ENCODE measurements around the gene IL12RB1.

Gene IL12RB1

GRCh38 chr19:18128044-18128443, 41.3 kb upstream of the IL12RB1 start:
- CTCF ChIA-PET = interaction anchor here (0.7 kb wide), 1 partner anchor 17 kb away, joined by 3 read pairs; no protein-coding TSS in a partner anchor
- TF ChIP-seq CTBP1 (IDR thresholded peaks at IDR 0.05; ENCODE audit: borderline replicate concordance) (no peak), ZNF384 (IDR thresholded peaks at IDR 0.05) (no peak), L3MBTL2 (conservative IDR thresholded peaks at IDR 0.05) (no peak)
- DNase-seq (ENCODE audit: extremely low spot score) = no peak
- POLR2A ChIA-PET = interaction anchor here (1.0 to 1.7 kb wide), 2 partner anchors 23 to 269 kb away, joined by 3 to 7 read pairs; partner anchors contain the start of gene RPL18A

- DNase-seq (ENCODE audit: extremely low spot score) = no peak
Observed at GRCh38 chr19:18126097-18126496, 39.4 kb upstream of the IL12RB1 start.

GRCh38 chr19:18123819-18124218, 37.1 kb upstream of the IL12RB1 start:
- CTCF ChIA-PET = interaction anchor here (0.6 kb wide), 1 partner anchor 53 kb away, joined by 3 read pairs; no protein-coding TSS in a partner anchor
- POLR2A ChIA-PET = no interaction called here

More at GRCh38 chr19:18126097-18126496, 39.4 kb upstream of the IL12RB1 start:
- ChIA-PET CTCF (interaction anchor here (1.3 kb wide), 1 partner anchor 13 kb away, joined by 7 read pairs; no protein-coding TSS in a partner anchor), POLR2A (no interaction called here)
- TF ChIP-seq FOXM1 (IDR thresholded peaks at IDR 0.05; ENCODE audit: borderline replicate concordance) (no peak), BHLHE40 (IDR thresholded peaks at IDR 0.05; ENCODE audit: borderline replicate concordance) (no peak), L3MBTL2 (conservative IDR thresholded peaks at IDR 0.05) (no peak), FOXK2 (IDR thresholded peaks at IDR 0.05) (no peak), SUZ12 (IDR thresholded peaks at IDR 0.05) (no peak), ZNF384 (IDR thresholded peaks at IDR 0.05) (no peak), SP1 (IDR thresholded peaks at IDR 0.05) (no peak), CTBP1 (IDR thresholded peaks at IDR 0.05; ENCODE audit: borderline replicate concordance) (no peak), ARNT (IDR thresholded peaks at IDR 0.05) (no peak), FOXA1 (IDR thresholded peaks at IDR 0.05) (no peak), ELF4 (IDR thresholded peaks at IDR 0.05) (no peak), TARDBP (IDR thresholded peaks at IDR 0.05) (no peak)

GRCh38 chr19:18122860-18123795, 36.4 kb upstream of the IL12RB1 start:
- TF ChIP-seq SP1 (IDR thresholded peaks at IDR 0.05) (no peak), ARNT (IDR thresholded peaks at IDR 0.05) (no peak), NFRKB (IDR thresholded peaks at IDR 0.05) (no peak), FOXM1 (IDR thresholded peaks at IDR 0.05; ENCODE audit: borderline replicate concordance) (no peak), ELF4 (IDR thresholded peaks at IDR 0.05) (no peak), L3MBTL2 (conservative IDR thresholded peaks at IDR 0.05) (no peak), LEF1 (IDR thresholded peaks at IDR 0.05; ENCODE audit: borderline replicate concordance) (no peak), SUZ12 (IDR thresholded peaks at IDR 0.05) (no peak), BHLHE40 (IDR thresholded peaks at IDR 0.05; ENCODE audit: borderline replicate concordance) (no peak), FOXK2 (IDR thresholded peaks at IDR 0.05) (no peak), PKNOX1 (IDR thresholded peaks at IDR 0.05) (no peak), ZNF384 (IDR thresholded peaks at IDR 0.05) (no peak), FOXA1 (IDR thresholded peaks at IDR 0.05) (no peak)
- no peak for DNase-seq (ENCODE audit: extremely low spot score)
- POLR2A ChIA-PET = no interaction called here
- CTCF ChIA-PET = no interaction called here

More at GRCh38 chr19:18123819-18124218, 37.1 kb upstream of the IL12RB1 start:
- DNase-seq (ENCODE audit: extremely low spot score) = no peak
- TF ChIP-seq ARNT (IDR thresholded peaks at IDR 0.05) (no peak), TARDBP (IDR thresholded peaks at IDR 0.05) (no peak), FOXA1 (IDR thresholded peaks at IDR 0.05) (no peak), ZNF384 (IDR thresholded peaks at IDR 0.05) (no peak), FOXK2 (IDR thresholded peaks at IDR 0.05) (no peak), HDGF (IDR thresholded peaks at IDR 0.05; ENCODE audit: borderline replicate concordance) (no peak), CTBP1 (IDR thresholded peaks at IDR 0.05; ENCODE audit: borderline replicate concordance) (no peak), NFRKB (IDR thresholded peaks at IDR 0.05) (no peak), ELF4 (IDR thresholded peaks at IDR 0.05) (no peak), LEF1 (IDR thresholded peaks at IDR 0.05; ENCODE audit: borderline replicate concordance) (no peak), L3MBTL2 (conservative IDR thresholded peaks at IDR 0.05) (no peak), SP1 (IDR thresholded peaks at IDR 0.05) (no peak), FOXM1 (IDR thresholded peaks at IDR 0.05; ENCODE audit: borderline replicate concordance) (no peak), BHLHE40 (IDR thresholded peaks at IDR 0.05; ENCODE audit: borderline replicate concordance) (no peak), PKNOX1 (IDR thresholded peaks at IDR 0.05) (no peak), SUZ12 (IDR thresholded peaks at IDR 0.05) (no peak)

- TF ChIP-seq FOXK2 (IDR thresholded peaks at IDR 0.05) (no peak), HDGF (IDR thresholded peaks at IDR 0.05; ENCODE audit: borderline replicate concordance) (no peak), FOXA1 (IDR thresholded peaks at IDR 0.05) (no peak), TARDBP (IDR thresholded peaks at IDR 0.05) (no peak), ZNF384 (IDR thresholded peaks at IDR 0.05) (no peak), ARNT (IDR thresholded peaks at IDR 0.05) (no peak), NFRKB (IDR thresholded peaks at IDR 0.05) (no peak), L3MBTL2 (conservative IDR thresholded peaks at IDR 0.05) (no peak), CTBP1 (IDR thresholded peaks at IDR 0.05; ENCODE audit: borderline replicate concordance) (no peak), LEF1 (IDR thresholded peaks at IDR 0.05; ENCODE audit: borderline replicate concordance) (no peak), BHLHE40 (IDR thresholded peaks at IDR 0.05; ENCODE audit: borderline replicate concordance) (no peak)
- ChIA-PET POLR2A (interaction anchor here (0.8 kb wide), 1 partner anchor 38 kb away, joined by 3 read pairs; no protein-coding TSS in a partner anchor), CTCF (no interaction called here)
- DNase-seq (ENCODE audit: extremely low spot score) = no peak
Observed at GRCh38 chr19:18122424-18122823, 35.7 kb upstream of the IL12RB1 start.

GRCh38 chr19:18121166-18121565, 34.4 kb upstream of the IL12RB1 start:
- CTCF ChIA-PET = interaction anchor here (1.2 kb wide), 1 partner anchor 8 kb away, joined by 3 read pairs; no protein-coding TSS in a partner anchor
- POLR2A ChIA-PET = no interaction called here
- no peak for DNase-seq (ENCODE audit: extremely low spot score)
- TF ChIP-seq SP1 (IDR thresholded peaks at IDR 0.05) (no peak), L3MBTL2 (conservative IDR thresholded peaks at IDR 0.05) (no peak), NFRKB (IDR thresholded peaks at IDR 0.05) (no peak), TARDBP (IDR thresholded peaks at IDR 0.05) (no peak), CTBP1 (IDR thresholded peaks at IDR 0.05; ENCODE audit: borderline replicate concordance) (no peak), ELF4 (IDR thresholded peaks at IDR 0.05) (no peak), PKNOX1 (IDR thresholded peaks at IDR 0.05) (no peak), FOXK2 (IDR thresholded peaks at IDR 0.05) (no peak), HDGF (IDR thresholded peaks at IDR 0.05; ENCODE audit: borderline replicate concordance) (no peak), ARNT (IDR thresholded peaks at IDR 0.05) (no peak), FOXA1 (IDR thresholded peaks at IDR 0.05) (no peak), BHLHE40 (IDR thresholded peaks at IDR 0.05; ENCODE audit: borderline replicate concordance) (no peak), LEF1 (IDR thresholded peaks at IDR 0.05; ENCODE audit: borderline replicate concordance) (no peak)

Data from HEK293T (cell line).